Esophagus squamous epithelium (tissue), 5 donors: ENCODE data around the gene ZNF32. TPM values are rescaled to one million over a fixed set of nuclear protein-coding genes. Genes with fewer than 3 reads are reported as not detected.

Experiments used
- DNase-seq: peaks from one replicate; lab custom pipeline; 2025; lab: John Stamatoyannopoulos, UW
- H3K27ac ChIP-seq, 4 donors: fragments of 200-600 bp; sonication (generic); one replicate each; pipeline ENCODE4 v1.5.1; 2016 to 2019; ENCODE audit warnings: mild to moderate bottlenecking in 1 of 4
- H3K27me3 ChIP-seq, 4 donors: fragments of 200-600 bp; sonication (generic); 1 replicate in 3 of 4; 2 replicates in 1 of 4; pipeline versions ENCODE4 v1.5.1 to v1.6.0; 2017 to 2021; ENCODE audit warnings: antibody characterized with exemption in 1 of 4
- H3K36me3 ChIP-seq, 3 donors: fragments of 200-600 bp; sonication (generic); one replicate each; pipeline ENCODE4 v1.5.1; 2016 to 2019
- H3K4me1 ChIP-seq, 3 donors: fragments of 200-600 bp; sonication (generic); one replicate each; pipeline ENCODE4 v1.5.1; 2017 to 2019
- H3K4me3 ChIP-seq, 4 donors: fragments of 200-600 bp; sonication (generic); 1 replicate in 3 of 4; 2 replicates in 1 of 4; pipeline ENCODE4 v1.5.1; 2016 to 2019; ENCODE audit warnings: mild to moderate bottlenecking in 2 of 4, moderate library complexity in 1 of 4
- H3K9me3 ChIP-seq, 3 donors: fragments of 200-600 bp; sonication (generic); one replicate each; pipeline ENCODE4 v1.5.1; 2016 to 2019
- CTCF ChIP-seq, 6 experiments: fragments of 450-650 bp in 4 of 6; fragments of 200-600 bp in 2 of 6; sonication (generic) in 2 of 6; IDR thresholded peaks; one replicate each; pipeline ENCODE4 v1.5.1; 2016 to 2019; ENCODE audit warnings: antibody characterized with exemption in 6 of 6, mild to moderate bottlenecking in 4 of 6, moderate library complexity in 4 of 6
- POLR2A ChIP-seq, 4 donors: fragments of 450-650 bp; IDR thresholded peaks; one replicate each; pipeline ENCODE4 v1.6.1; 2017; ENCODE audit warnings: antibody characterized with exemption in 4 of 4, mild to moderate bottlenecking in 4 of 4, moderate library complexity in 3 of 4
- WGBS, 2 donors: methylation state at CpG; one replicate each; pipeline ENCODE4 v1.1.5; 2018; 5-methylcytosine and 5-hydroxymethylcytosine counted together
- intact Hi-C: fragments of 100-400 bp; cut with DNase I; formaldehyde crosslinking; loops from one replicate; pipeline ENCODE4 v1.15.0; 2022
- total RNA-seq, 4 donors: library from RNA; depleted of rRNA; stranded (reverse); fragments of >200 nt; gene quantifications; one replicate each; pipeline ENCODE4 v1.1.0, GENCODE V29; 2016
- donor health status: DM: yes; HTN: yes; CAD: no.

The ZNF32 gene
- total RNA-seq, result 10 to 100 TPM; 10.1 to 38.0 (median 19.3) TPM

GRCh38 chr10:43648398-43649184, at the start of gene ZNF32:
ZNF32 (minus strand) TSS chr10:43648881; CDS start chr10:43646133, 2,748 bp downstream.
- TF ChIP-seq CTCF (IDR thresholded peaks at IDR 0.05) (peak in 1 of 6 experiments; percentile 11), POLR2A (IDR thresholded peaks at IDR 0.05) (peak in 2 of 4 donors; percentile 32 to 50)
- peak within 1 kb of the TSS; percentile 67 to 84 (median 80) for H3K4me3 ChIP-seq
- peaks cover 0 to 6% (median 0%) of the 10 kb centered on the region in 4 donors for H3K27me3 ChIP-seq
- WGBS, 2 donors, result 0 to 1% methylated on average over 3 to 15 of the region's 90 CpGs
- peaks cover 0 to 19% (median 4%) of the 10 kb centered on the region in 3 donors for H3K4me1 ChIP-seq
- H3K27ac ChIP-seq, result peak within 1 kb of the TSS; percentile 68 to 88 (median 78)
- DNase-seq, result peak; percentile 31
- intact Hi-C loops, result no loop called here
- H3K36me3 ChIP-seq, result peaks cover 18 to 28% (median 19%) of the 10 kb centered on the region in 3 donors
- H3K9me3 ChIP-seq, result peaks cover 10 to 36% (median 31%) of the 10 kb centered on the region in 3 donors

- TF ChIP-seq POLR2A (IDR thresholded peaks at IDR 0.05), result no peak
- H3K27me3 ChIP-seq, result peaks cover 0 to 9% (median 0%) of the 10 kb centered on the region in 4 donors
- H3K36me3 ChIP-seq, result no peaks in the 10 kb centered on the region
- no peak overlapping the region for H3K27ac ChIP-seq
- intact Hi-C loops, result no loop called here
- 60% methylated on average over 6 to 8 of the region's 9 CpGs for WGBS, 2 donors
- DNase-seq, result no peak
- no peaks in the 10 kb centered on the region for H3K4me1 ChIP-seq
- no peaks in the 10 kb centered on the region for H3K9me3 ChIP-seq
- H3K4me3 ChIP-seq, result no peak overlapping the region
Observed at GRCh38 chr10:43698156-43698555, 49.5 kb upstream of the ZNF32 start.

GRCh38 chr10:43696909-43697483, 48.3 kb upstream of the ZNF32 start:
- Histone ChIP-seq H3K4me1 (peaks cover 0 to 4% (median 0%) of the 10 kb centered on the region in 3 donors), H3K36me3 (no peaks in the 10 kb centered on the region), H3K27ac (no peak overlapping the region), H3K9me3 (no peaks in the 10 kb centered on the region), H3K4me3 (no peak overlapping the region), H3K27me3 (peaks cover 0 to 10% (median 0%) of the 10 kb centered on the region in 4 donors)
- no peak for DNase-seq
- 63 to 86% methylated on average over 5 to 8 of the region's 11 CpGs for WGBS, 2 donors
- intact Hi-C loops, result no loop called here
- TF ChIP-seq CTCF (IDR thresholded peaks at IDR 0.05) (no peak), POLR2A (IDR thresholded peaks at IDR 0.05) (no peak)

- H3K4me3 ChIP-seq, result no peak overlapping the region
- DNase-seq, result no peak
- H3K4me1 ChIP-seq, result peaks cover 0 to 15% (median 5%) of the 10 kb centered on the region in 3 donors
- H3K9me3 ChIP-seq, result no peaks in the 10 kb centered on the region
- H3K36me3 ChIP-seq, result no peaks in the 10 kb centered on the region
- no peak overlapping the region for H3K27ac ChIP-seq
- H3K27me3 ChIP-seq, result peaks cover 0 to 20% (median 0%) of the 10 kb centered on the region in 4 donors
- intact Hi-C loops, result no loop called here
- WGBS, 2 donors, result 88 to 93% methylated on average over 13 to 16 of the region's 16 CpGs
- no peak for TF ChIP-seq POLR2A (IDR thresholded peaks at IDR 0.05)
- no peak for TF ChIP-seq CTCF (IDR thresholded peaks at IDR 0.05)
Observed at GRCh38 chr10:43695730-43696129, 47.0 kb upstream of the ZNF32 start.

- Histone ChIP-seq H3K4me1 (peaks cover 2 to 19% (median 5%) of the 10 kb centered on the region in 3 donors), H3K27ac (no peak overlapping the region), H3K36me3 (no peaks in the 10 kb centered on the region), H3K9me3 (no peaks in the 10 kb centered on the region), H3K4me3 (no peak overlapping the region), H3K27me3 (peaks cover 0 to 24% (median 0%) of the 10 kb centered on the region in 4 donors)
- intact Hi-C loops, result no loop called here
- no peak for TF ChIP-seq POLR2A (IDR thresholded peaks at IDR 0.05)
- no peak for TF ChIP-seq CTCF (IDR thresholded peaks at IDR 0.05)
- no peak for DNase-seq
- 73 to 100% methylated on average over 3 to 5 of the region's 8 CpGs for WGBS, 2 donors
Observed at GRCh38 chr10:43695321-43695720, 46.6 kb upstream of the ZNF32 start.
